GM18517 (cell line): ENCODE data around the gene ARVCF.

Experiments used
- ATAC-seq: cut with Tn5 transposase; IDR thresholded peaks from one replicate; pipeline ENCODE4 v1.9.1; 2021; ENCODE audit warnings: mild to moderate bottlenecking, moderate library complexity; ENCODE audit not compliant: unreplicated experiment

The ARVCF gene

DNA sequence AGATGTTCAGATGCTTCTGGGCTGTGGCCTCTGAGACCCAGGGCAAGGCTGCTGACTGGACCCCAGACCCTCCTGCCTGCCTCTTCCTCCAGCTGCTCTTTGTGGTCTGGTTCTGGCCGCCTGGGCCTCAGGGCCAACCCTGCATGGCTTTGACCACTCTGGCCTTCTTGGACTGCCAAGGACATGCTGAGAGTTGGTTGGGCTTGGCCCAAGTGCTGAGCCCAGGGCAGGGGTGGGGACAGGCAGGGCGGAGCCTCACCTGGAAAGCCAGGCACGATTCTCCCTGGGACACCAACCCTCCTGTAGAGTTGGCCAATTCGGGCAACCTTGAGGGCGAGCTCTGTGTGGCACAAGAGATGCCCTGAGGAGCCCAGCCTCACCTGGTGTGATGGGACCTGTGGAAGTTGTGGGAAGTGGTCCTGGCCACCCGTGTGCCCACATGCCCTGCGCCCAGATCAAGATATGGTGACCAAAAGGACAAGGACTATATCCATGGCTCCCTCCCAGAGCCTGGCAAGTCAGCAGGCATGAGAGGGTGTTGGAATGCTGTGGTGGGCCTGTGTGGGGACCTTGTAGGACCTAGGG, 15.9 kb upstream of the ARVCF start:
- no peak for ATAC-seq

DNA sequence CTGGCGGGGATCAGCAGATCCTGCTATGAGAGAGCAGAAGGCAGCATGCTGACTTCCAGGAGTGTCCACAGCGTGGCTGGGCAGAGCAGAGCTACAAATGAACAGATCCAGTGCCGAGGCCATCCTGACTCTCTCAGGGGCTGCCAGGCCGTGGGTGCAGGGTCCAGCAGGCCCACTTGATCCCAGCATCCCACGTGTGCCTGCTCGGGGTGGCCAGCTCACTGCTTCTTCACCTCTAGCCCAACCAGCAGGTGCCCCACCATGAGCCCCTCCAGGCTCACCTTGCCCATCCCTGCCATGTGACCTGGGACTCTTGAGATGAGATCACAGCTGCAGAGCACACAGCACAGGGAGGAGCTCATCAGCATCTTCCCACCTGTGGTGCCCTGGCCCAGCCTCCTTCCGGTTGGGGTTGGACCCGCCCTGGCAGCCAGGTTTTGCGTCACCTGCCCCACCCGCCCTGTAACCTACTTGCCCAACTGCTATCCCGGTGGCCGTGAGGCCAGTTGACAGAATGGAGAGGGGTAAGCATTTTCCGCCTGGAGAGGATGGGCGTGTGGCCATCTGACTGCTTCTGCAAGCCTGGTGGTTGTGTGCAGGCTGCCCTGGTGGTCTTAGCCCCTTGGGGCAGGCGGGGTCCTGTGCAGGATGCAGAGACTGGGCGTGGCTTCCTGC, 15.2 kb upstream of the ARVCF start:
- ATAC-seq: no peak

DNA sequence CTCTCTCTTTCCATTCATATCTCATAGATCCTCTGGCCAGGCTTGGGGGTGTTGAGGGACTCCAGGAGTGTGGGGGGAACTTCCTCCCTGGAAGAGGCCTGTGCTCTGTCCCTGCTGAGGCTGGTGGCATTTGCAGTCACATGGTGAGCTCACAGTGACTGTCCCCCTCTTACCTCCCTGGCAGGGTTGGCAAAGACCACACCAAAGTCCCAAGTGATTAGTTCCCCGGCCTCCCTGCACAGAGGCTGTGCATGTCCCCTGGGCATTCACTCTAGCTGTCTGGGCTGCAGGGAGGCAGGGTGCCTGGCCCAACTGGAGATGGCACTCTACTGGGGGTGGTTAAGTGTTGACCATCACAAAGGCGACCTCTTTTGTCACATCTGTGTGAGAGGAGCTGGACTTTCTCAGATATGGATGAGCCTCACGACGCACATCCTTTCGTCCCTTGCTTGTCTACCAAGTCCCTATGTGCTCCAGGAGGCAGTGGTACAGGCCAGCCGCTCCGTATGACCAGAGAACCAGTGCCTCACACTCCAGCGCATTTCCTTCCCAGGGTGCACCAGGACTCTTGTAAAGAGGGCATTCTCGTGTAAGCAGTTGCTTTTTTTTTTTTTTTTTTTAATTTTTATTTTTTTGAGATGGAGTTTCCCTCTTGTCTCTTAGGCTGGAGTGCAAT, 13.1 kb upstream of the ARVCF start:
- ATAC-seq: no peak

DNA sequence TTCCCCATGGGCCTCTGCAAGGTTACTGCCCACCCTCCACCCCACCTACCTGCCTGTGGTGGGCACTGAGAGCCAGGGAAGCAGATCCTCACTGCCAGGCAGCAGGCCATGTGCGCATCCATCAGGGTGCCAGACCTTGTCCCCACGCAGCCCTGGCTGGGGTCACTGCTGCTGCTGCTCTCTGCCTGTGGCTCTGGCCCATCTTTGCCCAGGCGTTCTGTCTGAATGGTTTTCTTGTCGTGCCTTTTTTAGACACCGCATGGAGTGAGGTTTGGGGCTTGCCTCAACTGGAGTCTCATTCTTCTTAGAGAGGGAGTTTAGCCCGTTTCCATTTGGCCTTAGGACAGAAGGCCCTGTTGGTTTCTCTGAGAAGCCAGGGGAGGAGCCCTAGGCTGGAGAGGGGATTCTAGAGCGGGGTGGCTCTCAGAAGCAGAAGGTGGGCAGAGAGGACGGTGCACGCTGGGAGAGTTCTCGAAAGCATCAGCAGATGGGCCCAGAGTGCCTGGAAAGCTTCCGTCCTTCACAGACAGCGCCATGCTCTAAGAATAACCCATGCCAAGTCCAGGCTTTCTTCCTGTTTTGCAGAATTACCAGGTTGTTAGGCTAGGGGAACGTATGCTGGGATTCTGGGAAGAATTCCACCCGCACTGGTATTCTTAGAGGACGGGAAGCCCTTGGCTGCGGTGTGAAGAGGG, 12.4 kb upstream of the ARVCF start:
- no peak for ATAC-seq

DNA sequence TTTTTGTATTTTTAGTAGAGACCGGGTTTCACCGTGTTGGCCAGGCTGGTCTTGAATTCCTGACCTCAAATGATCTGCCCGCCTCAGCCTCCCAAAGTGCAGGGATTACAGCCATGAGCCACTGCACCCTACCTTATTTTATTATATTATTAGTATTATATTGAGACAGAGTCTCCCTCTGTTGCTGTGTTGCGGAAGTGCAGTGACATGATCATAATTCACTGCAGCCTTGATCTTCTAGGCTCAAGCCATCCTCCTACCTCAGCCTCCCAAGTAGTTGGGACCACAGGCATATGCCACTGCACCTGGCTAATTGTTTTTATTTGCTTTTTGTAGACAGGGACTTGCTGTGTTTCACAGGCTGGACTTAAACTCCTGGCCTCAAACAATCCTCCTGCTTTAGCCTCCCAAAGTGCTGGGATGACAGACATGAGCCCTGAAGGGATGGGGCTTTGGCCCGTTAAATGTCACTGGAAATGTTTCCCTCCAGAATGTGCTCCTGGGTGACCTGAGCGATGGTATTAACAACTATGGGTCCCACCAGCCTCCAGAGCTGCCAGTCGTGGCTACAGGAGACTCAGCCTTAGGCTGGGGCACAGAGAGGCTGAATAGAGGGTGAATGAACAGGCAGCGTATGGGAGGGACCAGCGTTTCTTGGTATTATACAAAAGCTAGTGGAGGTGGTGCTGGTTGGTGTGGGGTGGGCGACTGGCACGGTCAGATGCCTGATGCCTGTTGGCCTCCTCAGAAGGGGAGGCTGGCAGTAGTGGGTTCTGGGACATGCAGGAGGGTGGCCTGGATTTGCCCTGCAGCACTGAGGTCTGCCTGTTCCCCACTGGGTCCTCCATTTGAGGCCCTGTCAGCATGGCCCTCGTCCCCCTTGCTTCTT, 11.6 kb upstream of the ARVCF start:
- no peak for ATAC-seq

DNA sequence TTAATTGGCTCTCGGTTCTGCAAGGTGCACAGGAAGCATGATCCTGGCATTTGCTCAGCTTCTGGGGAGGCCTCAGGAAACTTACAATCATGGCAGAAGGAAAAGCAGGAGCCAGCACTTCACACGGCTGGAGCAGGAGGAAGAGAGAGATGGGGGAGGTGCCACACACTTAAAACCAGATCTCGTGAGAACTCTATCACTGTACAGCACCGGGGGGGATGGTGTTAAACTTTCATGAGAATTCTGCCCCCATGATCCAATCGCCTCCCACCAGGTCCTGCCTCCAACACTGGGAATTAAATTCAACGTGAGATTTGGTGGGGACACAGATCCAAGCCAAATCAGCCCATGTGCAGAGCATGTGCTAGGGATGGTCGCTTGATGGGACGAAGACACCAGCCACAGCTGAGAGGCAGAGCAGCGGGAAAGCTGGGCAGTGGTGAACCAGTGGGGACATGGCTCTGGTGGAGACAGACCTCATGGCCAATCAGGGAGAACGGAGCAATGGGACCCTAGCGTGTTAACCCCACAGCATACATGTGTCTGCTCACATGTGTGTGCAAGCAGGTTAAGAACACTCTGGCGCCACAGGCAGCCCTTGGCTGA, 10.5 kb upstream of the ARVCF start:
- ATAC-seq: no peak

DNA sequence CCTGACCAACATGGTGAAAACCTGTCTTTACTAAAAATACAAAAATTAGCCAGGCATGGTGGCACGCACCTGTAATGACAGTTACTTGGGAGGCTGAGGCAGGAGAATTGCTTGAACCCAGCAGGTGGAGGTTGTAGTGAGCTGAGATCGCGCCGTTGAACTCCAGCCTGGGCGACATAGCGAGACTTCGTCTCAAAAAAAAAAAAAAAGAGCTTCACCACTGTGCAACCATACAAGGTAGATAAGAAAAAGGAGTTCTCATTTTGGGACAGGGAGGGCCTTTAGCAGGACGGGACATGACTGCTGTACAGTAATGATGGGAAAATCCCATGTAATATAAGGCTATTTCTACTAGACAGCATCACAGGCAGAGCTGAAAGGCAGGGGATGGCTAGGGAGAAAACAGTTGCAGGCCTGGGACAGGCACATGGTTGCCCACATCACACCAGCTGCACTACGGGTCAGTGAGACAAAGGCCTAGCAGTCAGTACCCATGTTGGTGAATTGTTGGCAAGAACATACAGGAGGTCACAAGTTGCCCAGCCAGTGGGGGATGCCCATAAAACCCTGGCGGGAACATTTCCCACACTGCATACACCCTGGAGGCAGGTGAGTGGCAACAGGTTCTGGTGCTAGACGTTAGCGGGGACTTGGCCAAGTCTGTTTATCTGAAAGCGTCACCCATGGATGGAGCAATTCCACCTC, 9.7 kb upstream of the ARVCF start:
- no peak for ATAC-seq

DNA sequence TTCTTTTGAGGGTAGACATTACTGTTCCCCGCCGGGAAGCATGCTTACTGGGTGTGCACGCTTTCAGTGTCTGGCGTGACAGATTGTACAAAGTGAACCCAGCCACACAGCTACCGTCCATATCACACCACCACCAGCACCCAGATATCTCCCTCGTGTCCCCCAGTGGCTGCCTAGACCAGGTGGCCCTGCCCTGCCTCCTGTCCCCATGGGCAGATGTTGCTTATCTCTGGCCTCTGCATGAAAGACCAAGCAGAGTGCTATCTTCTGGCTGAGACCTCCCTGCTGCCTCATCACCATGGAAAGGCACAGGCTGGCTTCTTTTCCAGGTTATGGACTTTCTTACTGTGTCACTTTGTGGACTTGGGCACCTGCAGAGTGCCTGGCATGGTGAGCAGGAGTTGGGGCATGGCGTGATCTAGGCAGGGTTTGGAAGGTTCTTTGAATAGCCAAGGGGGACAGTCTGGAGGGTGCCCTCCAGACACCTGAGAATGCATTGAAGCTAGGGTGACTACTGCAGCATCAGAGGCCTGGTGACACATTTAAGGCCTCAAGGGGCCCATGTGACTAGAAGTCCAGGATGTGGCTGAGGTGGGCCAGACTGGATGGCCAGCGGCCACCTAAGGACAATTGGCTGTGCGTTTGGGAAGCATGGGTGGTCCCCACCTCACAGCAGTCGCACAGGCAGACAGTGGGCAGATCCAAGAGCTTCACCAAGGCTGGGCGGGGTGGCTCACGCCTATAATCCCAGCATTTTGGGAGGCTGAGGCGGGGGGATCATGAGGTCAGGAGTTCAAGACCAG, 9.0 kb upstream of the ARVCF start:
- no peak for ATAC-seq

DNA sequence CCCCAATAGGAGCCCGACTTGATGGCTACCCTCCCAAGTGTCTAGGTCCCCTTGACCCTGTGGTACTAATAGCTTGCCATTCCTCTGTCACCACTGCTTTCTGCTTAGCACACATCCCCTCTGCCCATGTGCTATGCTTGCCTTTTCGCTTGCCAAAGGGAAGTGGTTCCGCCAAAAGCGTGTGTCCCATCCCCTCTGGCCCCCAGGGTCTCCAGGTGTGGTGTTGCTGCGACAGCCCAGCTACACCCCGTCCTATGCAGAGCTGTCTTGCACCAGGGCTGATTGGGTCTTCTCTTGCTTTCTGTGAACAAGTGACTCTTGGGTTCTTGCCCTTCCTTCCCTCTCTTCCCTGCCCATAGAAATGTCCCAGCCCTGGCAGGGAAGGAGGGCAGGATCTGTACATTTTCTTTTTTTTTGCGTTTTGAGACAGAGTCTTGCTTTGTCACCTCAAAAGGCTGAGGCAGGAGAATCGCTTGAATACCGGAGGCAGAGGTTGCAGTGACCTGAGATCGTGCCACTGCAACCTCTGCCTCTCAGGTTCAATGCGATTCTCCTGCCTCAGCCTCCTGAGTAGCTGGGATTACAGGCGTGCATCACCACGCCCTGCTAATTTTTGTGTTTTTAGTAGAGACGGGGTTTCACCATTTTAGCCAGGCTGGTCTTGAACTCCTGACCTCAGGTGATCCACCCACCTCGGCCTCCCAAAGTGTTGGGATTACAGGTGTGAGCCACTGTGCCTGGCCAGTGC, 8.2 kb upstream of the ARVCF start:
- ATAC-seq: no peak

DNA sequence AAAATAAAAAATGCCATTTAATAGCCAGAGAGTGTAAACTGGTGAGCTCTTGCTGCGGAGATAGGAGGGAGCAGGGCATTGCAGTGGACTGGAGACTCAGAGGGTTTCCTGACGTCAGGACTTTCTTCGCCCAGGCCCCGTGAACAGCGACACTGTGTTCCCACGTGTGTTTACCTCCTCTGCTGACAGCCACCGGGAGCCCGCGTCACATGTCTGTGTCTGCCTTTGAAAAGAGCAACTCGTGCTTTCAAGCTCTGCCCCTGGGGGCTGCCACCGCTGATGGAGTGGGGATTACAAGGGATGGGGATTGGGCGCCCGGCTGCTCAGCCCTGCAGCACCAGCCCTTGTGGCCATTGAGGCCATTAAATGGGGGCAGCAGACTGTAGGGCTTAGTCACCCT, 7.6 kb upstream of the ARVCF start:
- no peak for ATAC-seq

DNA sequence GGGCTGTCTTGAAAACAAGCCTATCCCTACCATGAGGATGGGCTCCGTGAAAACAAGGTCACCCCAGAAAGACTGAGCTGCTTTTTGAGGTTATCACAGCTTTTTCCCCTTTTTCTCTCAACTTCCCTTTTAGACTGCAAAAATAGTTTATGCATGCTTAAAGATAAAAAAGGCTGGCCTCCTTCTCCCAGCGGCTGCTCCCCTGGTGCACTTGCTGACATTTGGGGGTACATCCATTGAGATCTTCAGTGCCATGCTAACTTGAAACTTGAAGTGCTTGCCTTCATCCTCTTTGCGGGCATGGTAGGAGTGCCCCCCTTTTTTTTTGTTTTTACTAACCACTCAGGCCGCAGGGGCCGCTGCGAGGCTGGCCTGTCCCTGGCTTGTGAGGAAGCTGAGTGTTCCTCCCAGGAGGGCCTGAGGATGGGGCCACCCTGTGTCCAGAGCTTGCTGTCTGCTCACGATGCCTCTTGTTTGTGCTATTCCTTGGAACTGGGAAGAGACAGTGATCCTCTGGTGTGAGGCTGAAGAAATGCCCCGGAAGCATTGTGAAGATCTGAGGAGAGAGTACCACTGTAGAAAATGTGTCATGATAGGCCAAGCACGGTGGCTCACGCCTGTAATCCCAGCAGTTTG, 6.5 kb upstream of the ARVCF start:
- no peak for ATAC-seq

DNA sequence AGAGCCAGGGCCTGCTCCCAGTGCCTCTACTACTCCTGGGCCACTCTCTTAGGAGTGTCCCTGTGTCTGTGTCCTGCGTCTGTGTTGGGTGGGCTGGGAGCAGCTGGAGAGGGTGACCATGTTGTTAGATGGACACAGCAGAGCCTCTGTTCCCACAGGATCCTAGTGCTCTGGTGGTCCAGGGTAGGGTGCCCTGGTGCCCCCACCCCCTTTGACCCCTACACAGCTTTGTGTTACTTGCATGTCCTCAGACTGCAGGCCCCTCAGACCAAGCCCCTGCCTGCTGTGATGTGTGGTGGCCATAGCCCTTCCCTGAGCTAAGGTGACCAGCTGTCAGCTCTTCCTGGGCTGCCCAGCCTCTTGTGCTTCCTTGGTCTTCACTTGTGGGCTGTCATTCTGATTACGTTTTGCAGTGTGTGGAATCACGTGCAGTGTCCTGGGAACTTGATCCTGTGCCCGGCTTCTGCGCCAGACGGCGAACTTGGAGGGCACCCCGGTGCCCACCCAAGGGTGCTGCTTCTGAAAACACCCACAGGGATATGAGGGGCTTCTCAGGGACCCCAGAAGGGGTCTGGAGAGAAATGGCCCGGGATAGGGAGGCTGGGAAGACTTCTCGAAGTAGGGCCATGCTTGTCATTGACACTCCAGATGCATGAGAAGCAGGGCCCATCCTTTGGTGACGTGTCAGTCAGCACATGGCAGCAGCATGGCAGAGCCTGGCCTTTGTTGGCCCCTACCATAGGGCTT, 5.8 kb upstream of the ARVCF start:
- no peak for ATAC-seq

DNA sequence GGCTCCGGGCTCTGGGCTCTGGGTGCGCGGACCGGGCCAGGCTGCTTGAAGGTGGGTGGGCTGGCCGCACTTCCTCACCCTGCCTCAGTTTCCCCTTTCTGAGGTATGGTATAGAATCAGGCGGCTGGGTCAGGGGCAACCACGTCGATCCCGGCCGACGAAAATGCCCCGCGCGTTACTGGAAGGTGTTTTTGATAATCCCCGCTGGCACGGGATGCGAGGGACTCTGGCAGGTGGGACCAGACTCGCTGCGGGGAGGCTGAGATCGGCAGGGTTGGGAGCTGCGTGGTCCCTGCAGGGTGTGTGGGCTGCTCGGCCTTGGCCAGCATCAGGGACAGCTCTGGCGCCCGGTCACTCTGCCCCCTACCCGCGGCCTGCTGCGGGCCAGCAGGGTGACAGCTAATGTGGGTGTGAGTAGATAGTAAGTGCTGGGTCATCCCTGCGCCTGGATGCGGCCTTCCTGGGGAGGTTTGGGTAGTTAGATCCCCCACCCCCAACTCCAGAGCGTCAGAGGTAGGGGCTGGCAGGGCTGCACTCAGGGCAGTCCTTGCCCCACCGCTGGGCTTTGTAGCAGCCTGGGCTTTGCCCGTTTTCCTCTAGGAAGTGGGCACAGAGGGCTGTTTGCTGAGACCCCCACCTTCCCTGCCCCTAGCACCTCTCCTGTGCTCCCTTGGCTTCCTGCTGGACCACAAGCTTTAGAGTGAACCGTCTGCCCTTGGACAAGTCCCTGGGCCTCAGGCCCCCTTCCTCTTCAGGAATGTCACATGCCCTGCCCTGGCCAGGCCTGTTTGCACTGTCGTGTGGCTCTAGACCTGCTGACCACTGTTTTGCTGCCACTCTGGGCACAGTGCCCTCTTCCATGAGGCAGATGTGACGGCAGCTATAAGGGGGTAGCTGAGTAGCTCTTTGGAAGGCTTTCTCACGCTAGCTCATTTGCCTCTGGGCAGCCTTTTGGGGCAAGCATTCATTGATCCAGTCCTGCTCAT, 4.9 kb upstream of the ARVCF start:
- no peak for ATAC-seq

DNA sequence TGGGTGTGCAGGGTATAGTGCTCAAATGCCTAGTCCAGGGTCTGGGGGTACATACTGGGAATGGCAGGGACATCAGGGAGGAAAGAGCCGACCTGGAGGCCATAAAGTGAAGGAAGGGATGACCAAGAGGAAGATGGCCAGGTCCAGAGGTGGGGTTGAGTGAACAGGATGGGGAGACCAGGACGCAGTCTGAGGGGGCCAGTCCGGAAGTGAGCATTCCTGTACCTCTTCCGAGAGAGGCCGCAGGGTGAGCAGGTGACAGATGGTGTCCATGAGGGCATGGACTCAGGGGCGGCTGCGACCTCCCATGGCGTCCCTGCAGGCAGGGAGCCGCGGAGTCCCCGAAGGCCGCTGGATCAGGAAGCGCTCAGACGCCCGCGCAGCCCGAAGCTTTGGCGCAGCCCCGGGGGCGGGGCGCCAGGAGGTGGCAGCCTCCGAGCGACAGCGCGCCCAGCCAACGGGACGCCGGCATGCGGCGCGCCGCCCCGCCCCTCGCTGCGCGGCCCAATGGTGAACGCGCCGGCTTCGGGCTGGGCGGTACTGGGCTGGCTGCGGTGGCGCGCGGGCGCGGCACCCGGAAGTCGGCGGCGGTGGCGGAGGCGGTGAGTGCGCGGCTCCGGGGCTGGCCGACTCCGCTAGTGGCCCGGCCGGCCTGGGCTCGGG, 4.0 kb upstream of the ARVCF start, which contains the start of gene TANGO2:
TANGO2 (plus strand) TSS at position 578 of the 663 bp plus-strand sequence. CDS start 15,689 bp downstream, outside the sequence.
- peak; percentile 46 for ATAC-seq
